Stimulated activated naive CD4-positive, alpha-beta T cell (primary cell): Measurements from ENCODE around the gene IL22RA1.

Source experiments
- DNase-seq, 6 experiments: peaks; one replicate each; lab custom pipeline; 2025; lab: John Stamatoyannopoulos, UW

Gene IL22RA1

DNA sequence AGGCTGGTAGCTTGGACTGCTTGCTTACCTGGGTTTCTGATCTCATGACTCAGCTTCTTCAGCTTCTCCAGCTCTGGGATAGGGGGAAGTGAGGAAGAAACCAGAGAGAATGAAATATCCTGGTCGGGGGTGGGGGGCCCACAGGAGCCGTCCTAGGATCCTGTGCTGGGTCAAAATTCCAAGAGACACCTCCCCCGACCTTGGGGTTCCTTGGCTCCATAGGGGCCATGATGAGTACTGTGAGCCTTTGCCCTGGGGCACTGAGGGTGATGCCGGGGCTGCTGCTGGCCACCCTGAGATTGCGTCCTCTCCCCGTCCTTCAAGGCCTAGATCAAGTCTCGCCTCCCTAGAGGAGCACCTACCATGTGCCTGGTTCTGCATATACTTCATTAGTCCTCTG lies 71.0 kb downstream of the IL22RA1 start:
- DNase-seq: no peak

DNA sequence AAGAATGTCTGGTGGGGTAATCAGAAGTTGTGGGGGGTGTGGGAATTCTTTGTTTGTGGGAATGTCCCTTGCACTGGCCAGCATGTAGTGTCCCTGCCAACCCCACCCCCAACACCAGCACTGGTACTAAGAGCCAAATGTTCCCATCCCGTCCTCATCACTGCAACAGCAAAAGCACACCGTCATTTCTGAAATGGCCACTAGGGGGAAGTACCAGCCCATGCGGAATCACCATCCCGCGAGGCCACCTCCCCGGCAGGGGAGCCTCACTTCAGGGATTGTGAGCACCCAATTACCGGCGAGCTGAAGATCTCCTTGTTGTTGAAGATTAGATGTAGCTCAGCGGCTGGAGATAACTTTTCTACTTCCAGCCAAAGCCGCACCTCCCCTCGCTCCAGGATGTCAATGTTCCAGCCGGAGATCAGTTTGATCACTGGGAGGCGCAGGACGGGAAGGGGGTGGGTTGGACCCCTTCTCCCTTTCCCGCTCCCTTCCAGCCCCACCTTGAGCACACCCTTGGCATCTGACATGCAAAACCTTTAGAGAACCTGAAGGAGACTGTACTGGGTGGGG lies 72.0 kb downstream of the IL22RA1 start:
- DNase-seq: peak; percentile 22 to 73 (median 40)

DNA sequence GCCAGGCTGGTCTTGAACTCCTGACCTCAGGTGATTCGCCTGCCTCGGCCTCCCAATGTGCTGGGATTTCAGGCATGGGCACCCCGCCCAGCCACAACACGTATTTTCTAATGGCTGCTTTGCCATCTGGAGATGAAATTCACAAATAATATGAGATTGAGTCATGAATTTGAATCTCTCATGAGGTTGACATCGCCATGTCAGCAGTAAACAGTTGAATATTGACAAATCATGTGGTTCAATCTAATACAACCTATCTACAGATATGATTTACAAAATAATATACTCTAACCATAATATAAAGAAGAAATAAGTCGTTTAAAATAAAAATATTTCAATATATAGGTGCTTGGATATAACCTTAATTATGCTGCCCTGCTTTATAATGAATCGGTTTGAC lies 73.1 kb downstream of the IL22RA1 start:
- DNase-seq: no peak
